ENCODE data around the gene MDN1.
A peak's percentile ranks its signal among the peaks of the same experiment; 100 is the strongest.
"Not testable (repeated sequence)": the region's sequence is repeated elsewhere in the genome, so short reads cannot be mapped to it uniquely, and the experiment has no call there.

Gene MDN1

DNA sequence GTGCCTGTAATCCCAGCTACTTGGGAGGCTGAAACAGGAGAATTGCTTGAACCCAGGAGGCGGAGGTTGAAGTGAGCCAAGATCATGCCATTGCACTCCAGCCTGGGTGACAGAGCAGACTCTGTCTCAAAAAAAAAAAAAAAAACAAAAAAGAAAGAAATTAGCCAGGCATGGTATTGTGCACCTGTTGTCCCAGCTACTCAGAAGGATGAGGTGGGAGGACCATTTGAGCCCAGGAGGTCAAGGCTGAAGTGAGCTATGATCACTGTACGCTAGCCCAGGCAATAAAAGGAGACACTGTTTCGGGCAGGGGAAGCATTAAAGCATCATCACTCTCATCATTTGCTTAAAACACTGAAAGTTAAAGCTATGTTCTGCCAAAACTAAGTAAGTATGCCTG, 6.2 kb downstream of the MDN1 start:
- not testable (repeated sequence) for DNase-seq (ENCODE audit: low spot score)

DNA sequence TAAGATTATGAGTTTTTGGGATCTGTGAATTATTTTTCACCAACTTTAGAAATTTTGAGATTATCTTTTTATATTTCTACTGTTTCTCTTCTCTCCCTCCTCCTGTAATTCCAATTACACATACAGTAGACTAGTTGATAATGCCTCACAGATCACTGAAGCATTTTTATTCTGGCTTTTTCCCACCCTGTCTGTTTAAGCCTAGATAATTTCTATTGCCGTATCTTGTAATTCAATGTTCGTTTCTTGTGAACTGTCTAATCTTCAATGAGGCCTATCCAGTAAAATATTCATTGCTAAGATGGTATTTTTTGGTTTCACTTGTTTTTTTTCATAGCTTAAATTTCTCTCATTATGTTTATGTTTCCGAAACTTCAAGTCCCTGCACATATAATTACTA, 12.0 kb downstream of the MDN1 start:
- no peak for DNase-seq (ENCODE audit: low spot score)

- no peak for DNase-seq (ENCODE audit: low spot score)
Observed at GRCh38 chr6:89805814-89806371, 13.7 kb downstream of the MDN1 start.

DNA sequence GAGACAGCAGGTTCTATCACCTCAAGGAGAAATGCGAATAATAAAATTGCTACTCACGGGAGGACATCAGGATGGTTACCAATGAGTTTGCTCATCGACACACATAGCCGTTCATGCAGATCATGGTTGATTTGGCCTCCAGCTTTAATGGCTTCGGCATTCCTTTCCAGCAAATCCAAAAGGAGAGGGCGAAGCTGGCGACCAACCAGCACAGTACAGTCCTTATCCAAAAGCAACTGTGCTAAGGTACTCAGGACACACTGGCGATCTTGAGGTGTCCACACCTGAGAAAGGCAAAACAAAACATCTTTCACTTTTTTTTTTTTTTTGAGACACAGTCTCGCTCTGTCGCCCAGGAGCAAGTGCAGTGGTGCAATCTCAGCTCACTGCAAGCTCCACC, 16.3 kb downstream of the MDN1 start:
- no peak for DNase-seq (ENCODE audit: low spot score)

GRCh38 chr6:89799756-89800155, 19.8 kb downstream of the MDN1 start:
- DNase-seq (ENCODE audit: low spot score): no peak

DNA sequence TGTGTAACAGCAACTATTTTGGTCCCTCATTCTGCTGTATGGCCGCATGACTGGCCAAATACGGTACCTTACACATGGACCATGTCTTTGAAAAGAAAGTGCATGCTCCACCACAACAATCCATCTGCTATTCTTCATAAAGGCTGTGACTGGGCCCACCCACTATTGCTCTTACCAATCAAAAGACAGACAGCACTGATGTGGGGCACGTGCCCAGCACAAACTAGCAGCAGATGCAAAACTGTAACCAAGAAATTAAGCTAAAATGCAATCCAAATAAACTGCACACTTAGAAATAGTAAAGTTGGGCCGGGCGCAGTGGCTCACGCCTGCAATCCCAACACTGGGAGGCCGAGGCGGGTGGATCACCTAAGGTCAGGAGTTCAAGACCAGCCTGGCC, 20.5 kb downstream of the MDN1 start:
- no peak for DNase-seq (ENCODE audit: low spot score)

- DNase-seq (ENCODE audit: low spot score): no peak
Observed at GRCh38 chr6:89797317-89797716, 22.3 kb downstream of the MDN1 start.

DNA sequence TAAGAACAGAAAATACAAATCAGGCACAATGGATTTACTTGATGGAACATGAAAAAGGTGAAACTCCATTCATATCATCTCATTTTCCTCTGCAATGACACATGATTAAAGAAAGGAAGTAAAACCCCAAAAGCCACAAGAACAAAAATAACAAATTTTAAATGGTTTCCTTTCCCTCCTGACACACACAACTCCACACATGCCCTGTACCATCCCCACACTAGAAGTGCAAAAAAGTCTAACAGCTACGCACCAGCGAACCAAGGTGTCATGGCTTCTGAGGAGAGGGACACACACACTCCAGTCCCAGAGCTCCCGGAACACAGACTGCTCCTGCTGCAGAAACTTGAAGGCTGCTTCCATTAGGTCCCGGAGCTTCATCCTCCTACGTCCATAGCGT, 25.3 kb downstream of the MDN1 start:
- no peak for DNase-seq (ENCODE audit: low spot score)

GRCh38 chr6:89793586-89793985, 26.0 kb downstream of the MDN1 start:
- DNase-seq (ENCODE audit: low spot score): no peak

- DNase-seq (ENCODE audit: low spot score): peak; percentile 46
Observed at GRCh38 chr6:89792881-89793280, 26.7 kb downstream of the MDN1 start.

DNA sequence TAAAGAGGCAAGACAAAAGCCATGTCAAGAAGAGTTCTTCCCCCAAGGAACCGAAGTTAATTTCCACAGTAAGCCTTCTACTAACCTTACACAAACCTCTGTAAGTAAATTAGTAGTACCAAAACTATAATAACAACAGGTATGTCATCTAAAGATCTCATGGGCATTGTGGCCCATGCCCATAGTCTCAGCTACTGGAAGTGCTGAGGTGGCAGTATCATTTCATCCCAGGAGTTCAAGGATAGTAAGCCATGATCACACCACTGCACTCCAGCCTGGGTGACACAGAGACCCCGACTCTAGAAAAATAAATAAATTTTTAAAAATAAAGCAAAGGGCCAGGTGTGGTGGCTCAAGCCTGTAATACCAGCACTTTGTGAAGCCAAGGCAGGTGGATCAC, 29.2 kb downstream of the MDN1 start:
- DNase-seq (ENCODE audit: low spot score): no peak

- no peak for DNase-seq (ENCODE audit: low spot score)
Observed at GRCh38 chr6:89789980-89790379, 29.6 kb downstream of the MDN1 start.

DNA sequence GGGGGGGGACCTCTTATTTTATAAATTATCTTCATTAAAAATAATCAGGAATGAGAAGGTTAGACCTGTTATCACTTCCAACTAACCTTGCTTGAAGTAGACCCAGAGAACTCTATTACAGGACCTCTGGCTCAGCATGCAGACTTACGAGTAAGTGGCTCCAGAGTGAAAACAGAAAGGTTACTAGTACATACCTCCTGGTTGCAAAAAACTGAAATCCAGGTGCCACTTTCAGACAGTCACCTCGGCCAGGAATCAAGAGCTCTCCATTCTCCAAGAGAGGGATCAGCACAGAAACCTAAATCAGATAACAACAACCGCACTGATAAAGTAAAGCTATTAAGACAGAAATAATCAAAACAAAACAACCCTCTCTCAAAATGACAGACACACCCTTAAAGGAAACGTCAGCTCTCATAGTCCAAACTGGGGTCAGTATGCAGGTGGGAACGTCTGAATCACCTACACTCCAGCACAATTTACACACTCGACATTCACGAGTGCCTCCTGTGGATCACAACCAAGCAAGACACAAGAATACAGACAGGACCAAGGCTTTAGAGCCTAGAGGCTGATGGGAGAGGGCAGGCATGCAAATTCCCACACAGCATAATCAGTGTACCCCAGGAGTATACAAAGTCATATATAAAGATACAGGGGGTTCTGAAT, 31.8 kb downstream of the MDN1 start:
- no peak for DNase-seq (ENCODE audit: low spot score)

- no peak for DNase-seq (ENCODE audit: low spot score)
Observed at GRCh38 chr6:89786970-89787369, 32.6 kb downstream of the MDN1 start.

DNA sequence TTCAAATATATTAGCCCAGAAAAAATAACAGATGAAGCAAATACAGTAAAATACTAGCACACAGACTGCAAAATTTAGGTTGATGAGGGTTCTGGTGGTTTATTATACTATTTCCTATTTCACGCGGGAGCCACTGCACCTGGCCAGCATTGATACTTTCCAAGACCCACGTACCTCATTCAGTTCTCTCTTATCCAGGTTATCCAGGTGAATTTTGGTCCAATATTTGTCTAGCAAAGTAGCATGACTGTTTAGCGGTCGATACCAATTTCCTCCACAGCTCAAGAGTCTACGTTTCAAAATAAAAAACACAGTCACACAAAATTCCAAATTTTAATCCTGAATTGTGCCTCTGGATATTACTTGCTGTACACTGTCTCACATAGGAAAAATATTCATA, 34.8 kb downstream of the MDN1 start:
- DNase-seq (ENCODE audit: low spot score): no peak

DNA sequence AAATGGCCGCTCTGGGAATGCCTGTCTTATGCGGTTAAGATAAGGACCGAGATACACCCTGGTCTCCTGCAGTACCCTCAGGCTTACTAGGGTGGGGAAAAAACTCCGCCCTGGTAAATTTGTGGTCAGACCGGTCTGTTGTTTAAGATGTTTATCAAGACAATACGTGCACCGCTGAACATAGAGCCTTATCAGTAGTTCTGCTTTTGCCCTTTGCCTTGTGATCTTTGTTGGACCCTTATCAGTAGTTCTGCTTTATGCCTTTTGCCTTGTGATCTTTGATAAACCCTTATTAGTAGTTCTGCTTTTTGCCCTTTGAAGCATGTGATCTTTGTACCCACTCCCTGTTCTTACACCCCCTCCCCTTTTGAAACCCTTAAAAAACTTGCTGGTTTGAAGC, 36.3 kb downstream of the MDN1 start:
- not testable (repeated sequence) for DNase-seq (ENCODE audit: low spot score)

GRCh38 chr6:89782222-89782621, 37.4 kb downstream of the MDN1 start:
- no peak for DNase-seq (ENCODE audit: low spot score)

DNA sequence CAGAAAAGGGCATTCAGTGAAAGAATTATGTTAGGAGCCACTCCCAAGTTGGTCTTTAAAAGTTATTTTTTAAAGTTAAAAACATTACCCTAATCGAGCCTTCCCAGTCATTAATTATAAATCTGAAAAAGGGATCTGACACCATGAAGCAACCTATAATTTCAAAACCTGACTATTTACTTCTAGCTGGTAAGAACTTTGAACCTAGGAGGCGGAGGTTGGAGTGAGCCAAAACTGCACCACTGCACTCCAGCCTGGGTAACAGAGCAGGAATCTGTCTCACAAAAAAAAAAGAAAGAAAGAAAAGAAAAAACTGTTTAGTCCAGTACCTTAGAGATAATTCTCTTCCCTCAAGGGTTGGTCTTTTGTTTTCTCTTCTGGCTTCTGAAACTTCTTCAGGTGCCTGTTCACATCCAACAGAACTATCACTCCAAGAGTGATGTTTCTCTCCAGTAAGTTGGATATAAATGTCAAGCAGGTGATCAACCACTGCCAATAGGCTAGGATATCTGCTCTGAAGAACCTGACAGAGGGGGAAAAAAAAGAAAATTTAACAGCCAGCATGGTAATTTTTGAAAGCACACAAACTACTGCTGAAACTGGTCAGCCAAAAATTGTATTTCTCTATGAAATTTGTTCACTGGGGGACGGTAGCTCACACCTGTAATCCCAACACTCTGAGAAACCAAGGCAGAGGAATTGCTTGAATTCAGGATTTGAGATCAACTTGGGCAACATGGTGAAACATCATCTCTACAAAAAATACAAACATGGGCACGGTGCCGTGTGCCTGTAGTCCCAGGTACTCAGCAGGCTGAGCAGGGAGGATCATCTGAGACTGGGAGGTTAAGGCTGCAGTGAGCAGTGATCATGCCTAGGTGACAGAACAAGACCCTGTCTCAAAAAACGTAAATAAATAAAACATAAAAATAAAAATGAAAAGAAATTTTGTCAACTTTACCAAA, 38.2 kb downstream of the MDN1 start:
- no peak for DNase-seq (ENCODE audit: low spot score)

- no peak for DNase-seq (ENCODE audit: low spot score)
Observed at GRCh38 chr6:89777455-89777854, 42.1 kb downstream of the MDN1 start.

GRCh38 chr6:89776583-89777233, 42.9 kb downstream of the MDN1 start:
- no peak for DNase-seq (ENCODE audit: low spot score)

DNA sequence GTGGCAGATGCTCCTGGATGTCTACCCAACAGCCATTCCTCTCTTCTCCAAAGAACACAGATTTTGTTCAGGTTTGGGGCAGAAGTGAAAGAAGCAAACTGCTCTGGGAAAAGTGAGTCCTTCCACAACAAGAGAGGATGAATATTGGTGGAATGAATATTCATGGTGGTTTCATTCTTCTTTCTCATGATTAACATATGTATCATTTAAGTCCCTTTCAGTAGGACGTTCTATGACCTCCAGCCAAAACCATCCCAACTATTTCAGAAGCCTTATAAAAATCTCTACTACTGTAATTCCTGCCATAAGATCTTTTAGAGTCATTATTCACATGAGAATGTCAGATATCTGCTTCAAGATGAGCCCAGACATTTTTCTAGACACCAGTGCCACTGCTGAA, 44.4 kb downstream of the MDN1 start:
- no peak for DNase-seq (ENCODE audit: low spot score)

DNA sequence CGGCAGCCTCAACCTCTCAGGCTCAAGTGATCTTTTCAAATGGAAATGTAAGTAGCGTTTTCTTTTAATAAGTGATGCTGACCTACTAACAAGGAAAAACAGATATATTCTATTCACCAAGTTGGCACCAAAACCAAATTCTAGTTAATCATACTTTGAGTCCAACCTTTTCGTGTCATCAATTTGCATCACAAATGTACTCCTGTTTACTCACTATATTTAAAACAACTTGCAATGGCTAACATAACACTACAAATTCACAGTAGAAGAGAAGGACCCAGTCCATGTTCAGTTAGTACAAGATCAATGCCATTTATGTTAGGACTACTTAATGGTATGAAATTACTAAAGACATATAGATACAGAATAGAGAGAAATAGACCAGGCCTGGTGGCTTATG, 50.0 kb downstream of the MDN1 start:
- no peak for DNase-seq (ENCODE audit: low spot score)

GRCh38 chr6:89768324-89768723, 51.3 kb downstream of the MDN1 start:
- DNase-seq (ENCODE audit: low spot score): no peak

All from cerebellar cortex (tissue), 1 donor.